OCI-LY7 (cell line): Measurements from ENCODE around the gene ZNF423.

Experiments used
- EZH2phosphoT487 ChIP-seq: fragments of 200-600 bp; sonication (generic); IDR thresholded peaks from 2 replicates; pipeline ENCODE4 v1.6.1; 2018; ENCODE audit warnings: low read depth, borderline replicate concordance, mild to moderate bottlenecking, mixed run types, antibody characterized with exemption, low read length, moderate library complexity, mixed read lengths
- TF ChIP-seq, protein P1 (sequence below): fragments of 200-600 bp; sonication (generic); conservative IDR thresholded peaks from 2 replicates; pipeline ENCODE4 v1.5.1; 2014; ENCODE audit warnings: mild to moderate bottlenecking, antibody characterized with exemption, low read length, moderate library complexity, mixed read lengths

DNA sequence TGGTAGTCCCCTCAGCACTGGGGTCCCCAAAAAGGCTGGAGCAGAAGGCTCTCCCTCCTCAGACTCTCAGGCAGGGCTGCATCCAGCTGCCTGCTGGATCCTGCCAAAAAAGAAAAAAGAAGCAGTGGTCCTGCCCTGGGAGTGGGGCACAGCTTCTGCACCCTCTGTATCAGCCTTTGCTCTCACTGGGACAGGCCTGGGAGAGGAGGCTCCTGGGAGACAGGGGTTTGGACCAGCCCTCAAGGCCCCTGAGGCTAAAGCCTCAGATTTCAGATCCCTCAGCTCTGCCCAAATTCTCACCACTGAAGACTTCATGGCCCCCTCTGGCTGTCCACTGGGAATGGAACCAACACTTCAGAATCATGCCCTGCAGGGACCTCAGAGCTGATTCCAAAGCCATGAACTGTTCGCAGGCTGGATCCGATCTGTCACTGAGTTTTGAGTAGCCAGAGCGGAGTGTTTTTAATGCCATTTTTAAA lies 385.4 kb downstream of the ZNF423 start:
- TF ChIP-seq, protein P1, sequence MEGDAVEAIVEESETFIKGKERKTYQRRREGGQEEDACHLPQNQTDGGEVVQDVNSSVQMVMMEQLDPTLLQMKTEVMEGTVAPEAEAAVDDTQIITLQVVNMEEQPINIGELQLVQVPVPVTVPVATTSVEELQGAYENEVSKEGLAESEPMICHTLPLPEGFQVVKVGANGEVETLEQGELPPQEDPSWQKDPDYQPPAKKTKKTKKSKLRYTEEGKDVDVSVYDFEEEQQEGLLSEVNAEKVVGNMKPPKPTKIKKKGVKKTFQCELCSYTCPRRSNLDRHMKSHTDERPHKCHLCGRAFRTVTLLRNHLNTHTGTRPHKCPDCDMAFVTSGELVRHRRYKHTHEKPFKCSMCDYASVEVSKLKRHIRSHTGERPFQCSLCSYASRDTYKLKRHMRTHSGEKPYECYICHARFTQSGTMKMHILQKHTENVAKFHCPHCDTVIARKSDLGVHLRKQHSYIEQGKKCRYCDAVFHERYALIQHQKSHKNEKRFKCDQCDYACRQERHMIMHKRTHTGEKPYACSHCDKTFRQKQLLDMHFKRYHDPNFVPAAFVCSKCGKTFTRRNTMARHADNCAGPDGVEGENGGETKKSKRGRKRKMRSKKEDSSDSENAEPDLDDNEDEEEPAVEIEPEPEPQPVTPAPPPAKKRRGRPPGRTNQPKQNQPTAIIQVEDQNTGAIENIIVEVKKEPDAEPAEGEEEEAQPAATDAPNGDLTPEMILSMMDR: no peak
- no peak for TF ChIP-seq EZH2phosphoT487
